ENCODE results near the gene AXDND1.
A peak's percentile ranks its signal among the peaks of the same experiment; 100 is the strongest.
"Not testable (repeated sequence)": the region's sequence is repeated elsewhere in the genome, so short reads cannot be mapped to it uniquely, and the experiment has no call there.

AXDND1 gene

DNA sequence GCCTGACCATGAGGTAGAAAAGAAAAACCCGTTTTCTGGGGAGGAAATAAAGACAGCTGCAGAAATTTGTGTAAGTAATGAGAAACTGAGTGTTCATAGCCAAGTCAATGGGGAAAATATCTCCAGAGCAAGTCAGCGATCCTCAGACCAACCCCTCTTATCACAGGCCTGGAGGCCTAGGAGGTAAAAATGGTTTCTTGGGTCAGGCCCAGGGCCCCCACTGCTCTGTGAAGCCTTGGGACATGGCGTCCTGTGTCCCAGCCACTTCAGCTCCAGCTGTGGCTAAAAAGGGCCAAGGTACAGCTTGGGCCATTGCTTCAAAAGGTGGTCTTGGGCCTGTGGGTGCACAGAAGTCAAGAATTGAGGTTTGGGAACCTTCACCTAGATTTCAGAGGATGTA lies 108.9 kb downstream of the AXDND1 start:
- no peak for DNase-seq

DNA sequence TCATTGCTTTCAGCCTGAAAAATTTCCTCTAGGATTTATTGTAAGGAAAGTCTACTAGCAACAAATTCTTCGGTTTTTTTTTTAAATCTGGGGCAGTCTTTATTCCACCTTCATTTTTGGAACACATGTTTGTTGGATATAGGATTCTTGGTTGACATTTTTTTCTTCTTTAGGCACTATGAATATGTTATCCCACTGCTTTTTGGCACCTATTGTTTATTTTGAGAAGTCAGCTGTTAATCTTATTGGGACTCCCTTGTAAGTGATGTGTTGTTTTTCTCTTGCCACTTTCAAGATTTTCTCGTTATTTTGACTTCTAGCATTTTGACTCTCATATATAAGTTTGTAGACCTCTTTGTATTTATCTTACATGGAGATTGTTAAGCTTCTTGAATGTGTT lies 110.7 kb downstream of the AXDND1 start:
- no peak for DNase-seq

GRCh38 chr1:179478370-179478769 lies 112.6 kb downstream of the AXDND1 start:
- no peak for DNase-seq

- no peak for DNase-seq
Observed at GRCh38 chr1:179490611-179491010, 124.8 kb downstream of the AXDND1 start.

GRCh38 chr1:179493323-179493722 lies 127.6 kb downstream of the AXDND1 start:
- DNase-seq: no peak

DNA sequence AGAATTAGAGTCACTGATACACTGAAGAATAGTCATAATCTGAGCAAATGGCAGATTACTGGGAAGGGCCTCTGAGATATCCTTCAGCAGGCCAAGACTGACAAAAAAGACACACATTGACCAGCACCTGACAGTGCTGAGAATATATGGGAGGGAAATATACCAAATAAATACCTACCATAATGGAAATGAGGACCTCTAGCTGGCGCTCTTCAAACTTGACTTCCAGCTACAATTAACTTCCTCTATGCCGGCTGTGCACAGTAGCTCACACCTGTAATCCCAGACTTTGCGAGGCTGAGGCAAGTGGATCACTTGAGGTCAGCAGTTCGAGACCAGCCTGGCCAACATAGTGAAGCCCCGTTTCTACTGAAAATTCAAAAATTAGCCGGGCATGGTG lies 140.4 kb downstream of the AXDND1 start:
- no peak for DNase-seq

- DNase-seq: no peak
Observed at GRCh38 chr1:179509384-179509783, 143.6 kb downstream of the AXDND1 start.

DNA sequence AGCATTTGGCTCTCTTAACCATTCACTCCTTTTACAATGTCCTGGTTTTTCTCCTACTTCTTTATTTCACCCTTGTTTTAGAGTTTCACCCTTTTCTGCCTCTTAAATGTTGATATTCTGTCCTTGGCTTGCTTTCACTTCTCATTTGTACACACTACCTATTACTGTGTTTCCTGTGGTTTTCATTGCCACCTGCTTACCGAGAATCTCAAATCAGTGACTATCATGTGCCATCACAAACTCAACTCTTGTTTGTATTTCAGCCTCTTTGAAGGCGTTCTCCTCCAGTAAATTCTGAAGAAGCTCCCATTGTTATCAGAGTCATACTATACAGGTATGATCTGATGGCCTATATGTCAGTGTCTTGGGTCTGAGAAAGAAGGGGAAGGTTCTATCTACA lies 144.3 kb downstream of the AXDND1 start:
- no peak for DNase-seq

DNA sequence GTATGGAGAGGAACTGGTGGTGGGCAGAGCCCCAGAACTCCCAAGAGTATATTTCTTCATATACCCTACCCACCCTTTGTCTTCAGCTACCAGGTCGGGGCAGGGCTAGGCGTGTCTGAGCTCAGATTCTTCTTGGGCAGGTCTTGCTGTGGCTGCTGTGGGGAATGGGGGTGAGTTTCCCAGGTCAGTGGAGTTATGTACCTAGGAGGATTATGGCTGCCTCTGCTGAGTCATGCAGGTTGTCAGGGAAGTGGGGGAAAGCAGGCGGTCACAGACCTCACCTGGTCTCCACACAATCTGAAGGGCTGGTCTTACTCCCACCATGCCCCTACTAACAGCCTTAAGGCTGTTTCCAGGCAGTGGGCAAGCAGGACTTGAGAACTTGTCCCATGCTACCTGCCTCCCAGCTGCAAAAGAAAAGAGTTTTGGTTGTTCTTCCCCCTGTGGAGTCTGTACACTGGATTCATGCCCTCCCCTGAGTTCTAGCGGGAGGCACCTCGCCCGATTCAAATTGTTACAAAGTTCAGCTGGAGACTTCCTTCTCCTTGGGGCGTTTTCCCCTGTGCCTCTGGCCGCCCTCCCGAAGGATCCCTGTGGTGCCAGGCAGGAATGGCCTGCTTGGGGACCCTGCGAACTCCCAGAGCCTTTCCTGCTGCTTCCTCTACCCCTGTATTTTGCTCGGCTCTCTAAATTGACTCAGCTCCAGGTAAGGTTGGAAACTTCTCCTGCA lies 151.4 kb downstream of the AXDND1 start:
- DNase-seq: no peak

- DNase-seq: not testable (repeated sequence)
Observed at GRCh38 chr1:179518544-179518943, 152.8 kb downstream of the AXDND1 start.

DNA sequence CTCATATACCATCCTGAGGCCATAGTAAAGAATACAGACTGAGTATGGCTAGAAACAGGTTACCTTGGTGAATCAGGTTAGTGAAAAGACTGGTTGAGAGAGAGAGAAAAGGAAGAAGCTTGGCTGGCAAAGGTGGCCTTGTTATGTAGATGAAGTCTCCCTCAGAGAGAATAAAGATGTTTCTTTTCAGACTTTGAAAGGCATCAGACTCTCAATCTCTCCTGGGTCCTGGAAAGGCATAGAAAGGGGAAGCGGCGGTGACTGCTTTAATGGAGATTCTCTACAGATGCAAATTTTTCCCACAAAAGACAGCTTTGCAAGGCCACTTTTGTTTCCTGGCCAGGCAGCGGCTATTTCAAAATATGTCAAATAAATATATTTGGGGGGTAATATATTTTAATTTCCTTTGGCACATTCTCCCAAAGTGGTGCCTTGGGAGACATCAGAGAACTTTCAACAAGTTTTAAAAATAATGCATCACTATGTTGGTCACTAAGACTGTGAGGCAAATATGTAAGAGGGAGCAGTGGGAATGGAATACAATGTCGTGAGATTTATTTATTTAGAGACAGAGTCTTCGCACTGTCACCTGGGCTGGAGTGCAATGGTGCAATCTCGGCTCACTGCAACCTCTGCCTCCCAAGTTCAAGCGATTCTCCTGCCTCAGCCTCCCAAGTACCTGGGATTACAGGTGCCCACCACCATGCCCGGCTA lies 163.9 kb downstream of the AXDND1 start:
- no peak for DNase-seq

GRCh38 chr1:179530352-179530751 lies 164.6 kb downstream of the AXDND1 start:
- no peak for DNase-seq

- DNase-seq: no peak
Observed at GRCh38 chr1:179541774-179542173, 176.0 kb downstream of the AXDND1 start.

DNA sequence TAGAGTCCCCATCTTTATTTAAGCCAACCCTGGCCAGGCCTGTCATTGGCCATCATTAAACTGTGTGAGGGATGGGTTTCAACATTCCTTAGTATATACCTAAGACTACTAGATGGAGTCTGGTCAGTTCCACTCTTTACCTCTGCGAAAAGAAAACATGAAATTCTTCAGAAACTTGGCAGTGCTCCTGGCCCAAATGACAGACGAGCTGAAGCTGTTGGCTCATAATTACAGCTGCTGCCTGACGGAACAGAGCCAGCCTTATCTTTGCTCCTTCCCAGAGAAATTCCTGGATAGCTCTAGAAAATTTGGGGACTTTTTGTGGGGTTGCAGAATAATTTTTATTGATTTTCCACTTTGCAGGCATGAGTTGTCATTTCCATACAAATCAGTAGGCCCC lies 179.6 kb downstream of the AXDND1 start:
- DNase-seq: no peak

GRCh38 chr1:179547021-179547535 lies 181.3 kb downstream of the AXDND1 start:
- DNase-seq: no peak

DNA sequence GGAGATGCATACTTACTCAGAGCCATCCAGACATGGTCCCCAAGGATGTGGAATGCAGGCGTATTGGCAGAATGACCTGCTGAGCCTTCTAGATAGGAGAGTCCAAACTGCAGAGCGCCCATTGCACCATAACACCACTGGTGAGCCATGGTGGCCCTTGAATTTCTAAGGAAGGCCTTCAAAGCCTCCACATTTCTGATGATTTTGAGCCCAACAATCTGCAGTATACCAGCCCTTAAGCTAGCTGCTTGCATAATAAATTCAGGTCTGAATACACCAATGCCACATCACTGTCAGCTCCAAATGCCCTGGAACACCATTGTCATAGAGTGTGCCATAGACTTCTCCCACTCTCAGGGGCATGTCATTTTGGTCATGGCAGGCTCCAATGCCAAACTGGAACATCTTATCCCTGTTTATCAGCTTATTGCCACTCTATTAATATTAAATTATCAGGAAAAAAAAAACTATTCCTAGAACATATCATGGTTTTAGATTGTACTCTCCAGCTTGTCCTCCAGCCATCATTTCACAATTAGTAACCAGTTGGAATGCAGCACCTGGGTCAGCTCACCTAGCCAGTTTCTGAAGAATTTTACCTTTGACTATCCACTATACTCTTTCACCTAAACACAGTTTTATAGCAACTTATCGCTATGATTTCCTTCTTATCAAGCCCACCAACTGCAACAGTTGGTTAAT lies 183.0 kb downstream of the AXDND1 start:
- DNase-seq: no peak

DNA sequence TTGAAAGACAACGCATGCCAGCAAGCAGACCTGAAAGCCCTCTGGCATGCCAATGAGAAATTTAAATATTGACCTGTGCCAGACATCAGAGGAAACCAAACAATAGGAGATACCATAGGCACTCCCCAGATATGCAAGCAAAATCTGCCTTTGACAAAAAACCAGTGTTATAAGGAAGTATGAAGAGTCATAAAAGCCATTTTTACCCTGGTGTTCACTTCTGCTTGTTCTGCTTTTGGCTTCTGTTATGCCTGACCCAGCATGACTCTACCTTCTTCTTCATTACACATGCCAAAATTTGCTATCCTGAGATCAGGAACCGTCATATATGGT lies 183.6 kb downstream of the AXDND1 start:
- no peak for DNase-seq

- peak in 1 of 2 donors; percentile 9 for DNase-seq
Observed at GRCh38 chr1:179550746-179551682, 185.2 kb downstream of the AXDND1 start.

DNA sequence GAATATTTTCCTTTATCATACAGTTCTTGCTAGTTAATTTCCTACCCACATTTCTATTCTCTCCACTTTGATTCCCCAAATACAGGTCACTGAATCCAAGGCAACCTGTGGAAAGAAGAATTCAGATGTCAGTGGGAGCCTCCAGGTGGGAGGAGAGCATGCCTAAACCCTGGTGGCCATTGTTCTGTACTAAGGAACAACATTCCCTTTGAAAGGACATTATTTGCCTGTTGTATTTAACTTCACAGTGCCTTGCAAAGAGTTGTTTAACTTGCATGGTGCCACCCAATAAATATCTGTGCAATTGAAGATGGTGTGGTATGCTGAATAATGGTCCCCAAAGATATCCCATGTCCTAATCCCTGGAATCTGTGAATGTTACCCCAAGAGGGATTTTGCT lies 188.7 kb downstream of the AXDND1 start:
- no peak for DNase-seq

- no peak for DNase-seq
Observed at GRCh38 chr1:179558078-179558477, 192.3 kb downstream of the AXDND1 start.

DNA sequence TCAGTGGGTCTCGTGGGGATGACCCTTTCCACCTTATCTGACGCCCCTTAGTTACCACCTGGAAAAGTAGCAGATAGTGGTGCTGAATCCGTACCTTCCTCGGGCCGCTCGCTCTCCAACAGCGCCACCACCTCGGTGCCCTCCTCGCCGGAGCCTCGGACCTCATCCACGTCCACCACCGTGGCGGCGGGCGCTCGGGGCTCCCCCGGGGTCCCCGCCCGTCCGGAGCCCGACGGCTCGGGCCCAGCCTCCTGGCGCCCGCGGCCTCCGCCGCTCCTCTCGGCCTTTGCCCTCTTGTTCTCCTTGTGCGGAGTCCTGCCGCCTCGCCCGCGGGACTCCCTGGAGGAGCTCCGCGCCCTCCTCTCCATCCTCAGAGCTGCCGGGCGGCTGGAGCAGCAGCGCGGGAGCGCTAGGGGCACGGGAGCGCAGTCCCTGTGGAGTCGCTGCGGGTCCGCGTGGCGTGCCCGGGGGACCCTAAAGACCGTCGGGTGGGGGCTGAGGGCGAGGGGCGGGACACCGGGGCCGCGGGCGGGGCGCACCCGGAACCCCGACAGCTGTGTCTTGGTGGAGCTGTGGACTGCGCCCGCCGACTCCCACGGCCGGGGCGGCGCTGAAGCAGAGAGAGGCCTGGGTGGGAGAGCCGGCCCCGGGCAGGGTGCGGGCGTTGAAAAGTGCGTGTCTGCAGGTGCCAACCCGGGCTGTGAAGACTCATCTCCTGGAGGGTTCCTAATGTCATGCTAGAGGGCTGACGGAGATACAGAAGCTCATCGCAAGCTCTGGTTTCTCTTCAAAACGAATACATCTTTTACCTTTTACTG lies 209.9 kb downstream of the AXDND1 start, which contains the start of gene NPHS2:
TSS of gene NPHS2 (minus strand) at position 452 of the 818 bp plus-strand sequence. CDS start at position 368, 84 bp downstream.
- DNase-seq: no peak
